PC-9 (cell line): ENCODE results near the gene TBX18. TPM values are rescaled to one million over a fixed set of nuclear protein-coding genes. Genes with fewer than 3 reads are reported as not detected.

Experiments used
- BruUV-seq: library from RNA; stranded (reverse); fragments of 400-500 nt; replicated peaks from 2 replicates; lab custom pipeline; 2021; lab: Mats Ljungman, UMichigan
- CTCF ChIA-PET: fragments of 300-600 bp; sonication (Branson Sonifier 250); formaldehyde crosslinking; loops from one replicate; lab custom pipeline; 2022; ENCODE audit warnings: antibody characterized with exemption; lab: Charles Lee
- POLR2A ChIA-PET: fragments of 300-600 bp; sonication (Branson Sonifier 250); formaldehyde crosslinking; loops from one replicate; lab custom pipeline; 2022; ENCODE audit warnings: antibody characterized with exemption; ENCODE audit not compliant: unreplicated experiment; lab: Charles Lee
- DNase-seq, 2 experiments: peaks; one replicate each; pipeline versions ENCODE4 v3.0.0 to v3.0.0-alpha.2; 2015 to 2022; ENCODE audit warnings: mixed read lengths in 1 of 2
- H2AFZ ChIP-seq: fragments of 200-600 bp; sonication (generic); 2 replicates; pipeline ENCODE4 v1.8.1; 2017; ENCODE audit warnings: antibody characterized with exemption
- H3F3A ChIP-seq: fragments of 200-600 bp; sonication (generic); 2 replicates; pipeline ENCODE4 v1.8.1; 2017; ENCODE audit warnings: antibody characterized with exemption, mild to moderate bottlenecking, low read depth; ENCODE audit not compliant: insufficient read depth
- H3K27ac ChIP-seq: fragments of 200-600 bp; sonication (generic); 2 replicates; pipeline ENCODE4 v1.6.1; 2016; ENCODE audit warnings: mixed run types
- H3K27me3 ChIP-seq: fragments of 200-600 bp; sonication (generic); 2 replicates; pipeline ENCODE4 v1.6.1; 2016; ENCODE audit warnings: low read depth, mixed run types; ENCODE audit not compliant: insufficient read depth
- H3K36me3 ChIP-seq: fragments of 200-600 bp; sonication (generic); 2 replicates; pipeline ENCODE4 v1.6.1; 2016; ENCODE audit warnings: low read depth, mixed run types
- H3K4me1 ChIP-seq: fragments of 200-600 bp; sonication (generic); replicated peaks from 2 replicates; pipeline ENCODE4 v1.6.1; 2016; ENCODE audit warnings: mixed run types; ENCODE audit not compliant: insufficient read depth
- H3K4me2 ChIP-seq: fragments of 200-600 bp; sonication (generic); 2 replicates; pipeline ENCODE4 v1.6.1; 2017; ENCODE audit warnings: mixed run types
- H3K4me3 ChIP-seq: fragments of 200-600 bp; sonication (generic); 2 replicates; pipeline ENCODE4 v1.6.1; 2016; ENCODE audit warnings: mixed run types
- H3K79me2 ChIP-seq: fragments of 200-600 bp; sonication (generic); 2 replicates; pipeline ENCODE4 v1.6.1; 2017; ENCODE audit warnings: low read depth, mixed run types
- H3K9me2 ChIP-seq: fragments of 200-600 bp; sonication (generic); 2 replicates; pipeline ENCODE4 v1.8.1; 2017; ENCODE audit warnings: mild to moderate bottlenecking; ENCODE audit not compliant: insufficient read depth
- H3K9me3 ChIP-seq: fragments of 200-600 bp; sonication (generic); 2 replicates; pipeline ENCODE4 v1.8.1; 2016; ENCODE audit warnings: low read depth; ENCODE audit not compliant: insufficient read depth
- H4K20me1 ChIP-seq: fragments of 200-600 bp; sonication (generic); 2 replicates; pipeline ENCODE4 v1.8.1; 2017; ENCODE audit not compliant: insufficient read depth
- CTCF ChIP-seq: fragments of 200-600 bp; sonication (generic); conservative IDR thresholded peaks from 2 replicates; pipeline ENCODE4 v1.6.1; 2017; ENCODE audit warnings: mixed run types, antibody characterized with exemption, mild to moderate bottlenecking, moderate library complexity
- EZH2 ChIP-seq: fragments of 200-600 bp; sonication (generic); IDR thresholded peaks from 2 replicates; pipeline ENCODE4 v1.8.0; 2017; ENCODE audit warnings: antibody characterized with exemption, low read depth
- intact Hi-C: fragments of 100-400 bp; cut with micrococcal nuclease; formaldehyde crosslinking; loops from one replicate; pipeline ENCODE4 v1.10.0; 2022; ENCODE audit not compliant: unreplicated experiment
- total RNA-seq: library from RNA; stranded (reverse); gene quantifications from 2 replicates; pipeline ENCODE4 v1.2.3, GENCODE V29; 2021

Gene TBX18
- total RNA-seq, 1 experiment from 2014 or later: not detected

DNA sequence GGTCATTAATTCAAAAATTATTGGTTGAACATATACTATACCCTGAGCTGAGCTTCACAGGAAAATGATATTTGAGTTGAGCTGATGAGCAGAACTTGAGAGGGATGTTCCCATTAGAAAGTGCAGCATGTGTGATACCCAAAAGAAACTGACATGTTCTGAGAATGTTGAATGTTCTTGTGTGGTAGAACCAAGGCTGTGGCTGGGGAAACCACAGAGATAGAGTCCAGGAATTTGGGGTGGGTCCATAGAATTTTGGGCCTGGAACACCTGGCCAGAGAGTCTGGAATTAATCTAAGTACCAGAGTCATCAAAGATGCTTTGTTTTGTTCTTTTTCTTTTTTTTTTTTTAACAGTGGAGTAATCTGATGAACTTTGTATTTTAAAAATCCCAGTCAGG, 88.7 kb downstream of the TBX18 start:
- Histone ChIP-seq H3K4me3 (no peak overlapping the region), H4K20me1 (no peaks in the 10 kb centered on the region), H2AFZ (0 out of 2 replicates have a peak overlapping the region, but pooled peaks have one; percentile 16), H3K4me2 (no peak overlapping the region), H3K79me2 (no peaks in the 10 kb centered on the region), H3K36me3 (no peaks in the 10 kb centered on the region), H3K9me2 (no peaks in the 10 kb centered on the region), H3K9me3 (no peaks in the 10 kb centered on the region), H3K27ac (no peak overlapping the region), H3K27me3 (no peaks in the 10 kb centered on the region), H3K4me1 (no peaks in the 10 kb centered on the region), H3F3A (no peaks in the 10 kb centered on the region)
- intact Hi-C loops: no loop called here
- no TSS peak for BruUV-seq
- no peak for TF ChIP-seq CTCF
- TF ChIP-seq EZH2: no peak
- no peak for DNase-seq
- ChIA-PET CTCF (no interaction called here), POLR2A (no interaction called here)

GRCh38 chr6:84674395-84674794, 90.0 kb downstream of the TBX18 start:
- Histone ChIP-seq H3K4me1 (no peaks in the 10 kb centered on the region), H3K9me3 (no peaks in the 10 kb centered on the region), H3K9me2 (no peaks in the 10 kb centered on the region), H3K4me3 (no peak overlapping the region), H3K79me2 (no peaks in the 10 kb centered on the region), H3K4me2 (no peak overlapping the region), H3K27me3 (no peaks in the 10 kb centered on the region), H3K27ac (no peak overlapping the region), H4K20me1 (no peaks in the 10 kb centered on the region), H3F3A (no peaks in the 10 kb centered on the region), H3K36me3 (no peaks in the 10 kb centered on the region), H2AFZ (no peak overlapping the region)
- no peak for DNase-seq
- no TSS peak for BruUV-seq
- TF ChIP-seq CTCF (no peak), EZH2 (no peak)
- ChIA-PET CTCF (no interaction called here), POLR2A (no interaction called here)
- intact Hi-C loops: no loop called here

- Histone ChIP-seq H3K27me3 (no peaks in the 10 kb centered on the region), H3K9me3 (no peaks in the 10 kb centered on the region), H3K4me1 (no peaks in the 10 kb centered on the region), H3K9me2 (no peaks in the 10 kb centered on the region), H4K20me1 (no peaks in the 10 kb centered on the region), H3K79me2 (no peaks in the 10 kb centered on the region), H3K4me2 (no peak overlapping the region), H3K36me3 (no peaks in the 10 kb centered on the region), H3F3A (no peaks in the 10 kb centered on the region), H2AFZ (no peak overlapping the region), H3K4me3 (no peak overlapping the region), H3K27ac (no peak overlapping the region)
- intact Hi-C loops: no loop called here
- BruUV-seq: no TSS peak
- TF ChIP-seq EZH2 (no peak), CTCF (no peak)
- POLR2A ChIA-PET: no interaction called here
- DNase-seq: no peak
- CTCF ChIA-PET: no interaction called here
Measured at GRCh38 chr6:84671183-84671582, 93.2 kb downstream of the TBX18 start.
